ENCODE data around the gene ARHGAP45.

- TF ChIP-seq POLR2A (IDR thresholded peaks at IDR 0.05; ENCODE audit: low read depth, low read length), result no peak
- TF ChIP-seq POLR2AphosphoS5 (IDR thresholded peaks at IDR 0.05; ENCODE audit: low read depth, low read length), result no peak
- TF ChIP-seq TAF1 (IDR thresholded peaks at IDR 0.05; ENCODE audit: borderline replicate concordance, low read depth, low read length), result no peak
These were observed 27.6 kb downstream of the ARHGAP45 start for GRCh38 chr19:1094655-1094977.
